H9 (cell line): Measurements from ENCODE around the gene DNAJC22. TPM values are rescaled to one million over a fixed set of nuclear protein-coding genes. Genes with fewer than 3 reads are reported as not detected.

Experiments
- DNase-seq: peaks from one replicate; pipeline ENCODE4 v3.0.0-alpha.2; 2017
- H2AFZ ChIP-seq: one replicate; pipeline ENCODE4 v1.6.1; 2013; ENCODE audit warnings: mild to moderate bottlenecking, low read length, control low read depth, moderate library complexity
- H2AK5ac ChIP-seq: 2 replicates; pipeline ENCODE4 v1.6.1; 2013; ENCODE audit warnings: low read length, control low read depth, mixed read lengths; ENCODE audit not compliant: insufficient read length
- H2BK120ac ChIP-seq: one replicate; pipeline ENCODE4 v1.6.1; 2013; ENCODE audit warnings: low read depth, mild to moderate bottlenecking, low read length, control low read depth, inconsistent platforms; ENCODE audit not compliant: poor library complexity, severe bottlenecking
- H2BK12ac ChIP-seq: 2 replicates; pipeline ENCODE4 v1.6.1; 2013; ENCODE audit warnings: low read length, control low read depth, mixed read lengths, low read depth; ENCODE audit not compliant: insufficient read length
- H2BK15ac ChIP-seq: 2 replicates; pipeline ENCODE4 v1.6.1; 2013; ENCODE audit warnings: low read depth, low read length, control low read depth
- H2BK20ac ChIP-seq: one replicate; pipeline ENCODE4 v1.6.1; 2013; ENCODE audit warnings: low read depth, mild to moderate bottlenecking, low read length, control low read depth, inconsistent platforms; ENCODE audit not compliant: poor library complexity, severe bottlenecking
- H2BK5ac ChIP-seq: 2 replicates; pipeline ENCODE4 v1.6.1; 2013; ENCODE audit warnings: low read length, control low read depth, mixed read lengths; ENCODE audit not compliant: insufficient read length
- H3K14ac ChIP-seq: 2 replicates; pipeline ENCODE4 v1.6.1; 2013; ENCODE audit warnings: low read length, control low read depth; ENCODE audit not compliant: insufficient read depth
- H3K18ac ChIP-seq: 2 replicates; pipeline ENCODE4 v1.6.1; 2013; ENCODE audit warnings: low read depth, mild to moderate bottlenecking, mixed read lengths, low read length, control low read depth; ENCODE audit not compliant: insufficient read length
- H3K23ac ChIP-seq: 2 replicates; pipeline ENCODE4 v1.6.1; 2013; ENCODE audit warnings: low read length, control low read depth, mixed read lengths, low read depth; ENCODE audit not compliant: insufficient read length
- H3K23me2 ChIP-seq: 2 replicates; pipeline ENCODE4 v1.6.1; 2013; ENCODE audit warnings: low read depth, mild to moderate bottlenecking, mixed read lengths, low read length, control low read depth; ENCODE audit not compliant: insufficient read length, poor library complexity, severe bottlenecking
- H3K27ac ChIP-seq: 2 replicates; pipeline ENCODE4 v1.5.1; 2013; ENCODE audit warnings: low read length, control low read depth, mixed read lengths, low read depth; ENCODE audit not compliant: insufficient read length
- H3K27me3 ChIP-seq: 2 replicates; pipeline ENCODE4 v1.6.1; 2013; ENCODE audit warnings: low read length, control low read depth, inconsistent platforms; ENCODE audit not compliant: insufficient read depth
- H3K4ac ChIP-seq: 2 replicates; pipeline ENCODE4 v1.6.1; 2013; ENCODE audit warnings: low read depth, mild to moderate bottlenecking, control low read depth, inconsistent platforms, low read length, moderate library complexity
- H3K4me1 ChIP-seq: 2 replicates; pipeline ENCODE4 v1.6.1; 2013; ENCODE audit warnings: low read length, control low read depth, inconsistent platforms; ENCODE audit not compliant: insufficient read depth
- H3K4me2 ChIP-seq: 2 replicates; pipeline ENCODE4 v1.6.1; 2013; ENCODE audit warnings: low read length, control low read depth, mixed read lengths; ENCODE audit not compliant: insufficient read length, insufficient read depth
- H3K56ac ChIP-seq: 2 replicates; pipeline ENCODE4 v1.6.1; 2013; ENCODE audit warnings: low read depth, mild to moderate bottlenecking, mixed read lengths, low read length, control low read depth; ENCODE audit not compliant: insufficient read length
- H3K79me1 ChIP-seq: 2 replicates; pipeline ENCODE4 v1.6.1; 2013; ENCODE audit warnings: low read depth, mild to moderate bottlenecking, moderate library complexity, low read length, control low read depth, inconsistent platforms; ENCODE audit not compliant: insufficient read depth, poor library complexity, severe bottlenecking
- H3K79me2 ChIP-seq: 2 replicates; pipeline ENCODE4 v1.6.1; 2013; ENCODE audit warnings: low read length, control low read depth, inconsistent platforms; ENCODE audit not compliant: insufficient read depth
- H3K9ac ChIP-seq: 2 replicates; pipeline ENCODE4 v1.6.1; 2013; ENCODE audit warnings: low read length, control low read depth, mixed read lengths; ENCODE audit not compliant: insufficient read length; ENCODE audit errors: extremely low read depth
- H3K9me3 ChIP-seq: one replicate; pipeline ENCODE4 v1.6.1; 2013; ENCODE audit warnings: low read depth, low read length, inconsistent platforms; ENCODE audit not compliant: control insufficient read depth
- H3T11ph ChIP-seq: one replicate; pipeline ENCODE4 v1.6.1; 2013; ENCODE audit warnings: mild to moderate bottlenecking, low read length, control low read depth, inconsistent platforms
- H4K20me1 ChIP-seq: one replicate; pipeline ENCODE4 v1.6.1; 2013; ENCODE audit not compliant: control insufficient read depth, insufficient read length, insufficient read depth
- H4K5ac ChIP-seq: 2 replicates; pipeline ENCODE4 v1.6.1; 2013; ENCODE audit warnings: low read depth, mild to moderate bottlenecking, mixed read lengths, low read length, control low read depth; ENCODE audit not compliant: insufficient read length
- H4K8ac ChIP-seq: replicated peaks from 2 replicates; pipeline ENCODE4 v1.6.1; 2013; ENCODE audit warnings: low read length, control low read depth, mixed read lengths, low read depth; ENCODE audit not compliant: insufficient read length
- H4K91ac ChIP-seq: 2 replicates; pipeline ENCODE4 v1.6.1; 2013; ENCODE audit warnings: low read depth, mild to moderate bottlenecking, moderate library complexity, mixed read lengths, low read length, control low read depth; ENCODE audit not compliant: insufficient read length
- H3K27ac Mint-ChIP-seq, 3 experiments: 2 replicates in 2 of 3; 3 replicates in 1 of 3; pipeline ENCODE4 v1.8.0; 2020 to 2021; ENCODE audit warnings: mixed read lengths in 3 of 3, mild to moderate bottlenecking in 1 of 3, moderate library complexity in 1 of 3
- H3K27me3 Mint-ChIP-seq: 2 replicates; pipeline ENCODE4 v1.8.0; 2021; ENCODE audit warnings: low read depth, mild to moderate bottlenecking, moderate library complexity, mixed read lengths
- H3K36me3 Mint-ChIP-seq, 3 experiments: 2 replicates in 2 of 3; 3 replicates in 1 of 3; pipeline ENCODE4 v1.8.0; 2020 to 2021; ENCODE audit warnings: low read depth in 3 of 3, mixed read lengths in 3 of 3; ENCODE audit not compliant: insufficient read depth in 1 of 3
- H3K4me1 Mint-ChIP-seq, 2 experiments: 2 replicates each; pipeline ENCODE4 v1.8.0; 2020; ENCODE audit warnings: mixed read lengths in 2 of 2
- H3K4me3 Mint-ChIP-seq, 2 experiments: 2 replicates in 1 of 2; 3 replicates in 1 of 2; pipeline ENCODE4 v1.8.0; 2020 to 2021; ENCODE audit warnings: mild to moderate bottlenecking in 2 of 2, mixed read lengths in 2 of 2, moderate library complexity in 1 of 2
- H3K9me3 Mint-ChIP-seq, 2 experiments: 2 replicates in 1 of 2; 3 replicates in 1 of 2; pipeline ENCODE4 v1.8.0; 2020; ENCODE audit warnings: mild to moderate bottlenecking in 2 of 2, mixed read lengths in 2 of 2, moderate library complexity in 1 of 2
- CTCF ChIP-seq: fragments of 200-600 bp; sonication (generic); conservative IDR thresholded peaks from 3 replicates; pipeline ENCODE4 v1.8.0; 2021; ENCODE audit warnings: antibody characterized with exemption, mild to moderate bottlenecking
- WGBS: extraction: QIAGEN DNeasy Blood & Tissue Kit; methylation state at CpG from one replicate; pipeline ENCODE4 v1.1.7; 2013; ENCODE audit warnings: missing lambda C conversion rate, low lambda C conversion rate, mixed read lengths; ENCODE audit not compliant: insufficient read length; ENCODE audit errors: extremely low coverage; 5-methylcytosine and 5-hydroxymethylcytosine counted together
- total RNA-seq: library from RNA; stranded (reverse); gene quantifications from 2 replicates; pipeline ENCODE4 v1.2.1, GENCODE V29; 2021

Gene DNAJC22
- total RNA-seq, 1 experiment from 2014 or later = 3.2 TPM

GRCh38 chr12:49367381-49368239 lies 20.9 kb downstream of the DNAJC22 start, which contains the start of gene SPATS2:
Gene SPATS2 (plus strand): TSS chr12:49367462. CDS start chr12:49461013, 93,551 bp downstream.
- Histone ChIP-seq H3K27me3 (0 out of 2 replicates have a peak, but pooled peaks cover 2% of the 10 kb centered on the region), H2BK12ac (no peak within 1 kb of the TSS), H3K79me1 (peaks cover 2% of the 10 kb centered on the region), H3K9me3 (no peaks in the 10 kb centered on the region), H4K91ac (no peak within 1 kb of the TSS), H3K56ac (no peak within 1 kb of the TSS), H2BK20ac (no peak within 1 kb of the TSS), H3K4me1 (no peaks in the 10 kb centered on the region; the same call in 1 of the 2 replicates), H2BK120ac (no peak within 1 kb of the TSS), H3K79me2 (peaks cover 7% of the 10 kb centered on the region; the same call in 1 of the 2 replicates), H4K20me1 (no peaks in the 10 kb centered on the region), H3K23ac (no peak within 1 kb of the TSS), H2AK5ac (no peak within 1 kb of the TSS), H3K4me2 (peak within 1 kb of the TSS; percentile 97), H4K5ac (no peak within 1 kb of the TSS), H3K14ac (peak within 1 kb of the TSS; percentile 72), H2BK5ac (no peak within 1 kb of the TSS), H3K4ac (no peak within 1 kb of the TSS), H3K9ac (peak within 1 kb of the TSS; percentile 85), H4K8ac (no peak within 1 kb of the TSS), H3K18ac (peak within 1 kb of the TSS; percentile 63), H3T11ph (no peak within 1 kb of the TSS), H2BK15ac (no peak within 1 kb of the TSS), H2AFZ (peak within 1 kb of the TSS; percentile 88), H3K23me2 (peaks cover 4% of the 10 kb centered on the region), H3K27ac (no peak within 1 kb of the TSS)
- H3K9me3 Mint-ChIP-seq = no peaks in the 10 kb centered on the region
- peaks cover 15% of the 10 kb centered on the region for H3K27me3 Mint-ChIP-seq
- no CpG with 5 or more reads among the region's 52 CpGs for WGBS
- no peak for TF ChIP-seq CTCF
- H3K27ac Mint-ChIP-seq = peak within 1 kb of the TSS; percentile 98 to 99 (median 99)
- peaks cover 18 to 28% of the 10 kb centered on the region in 2 experiments for H3K4me1 Mint-ChIP-seq
- peaks cover 0 to 6% (median 3%) of the 10 kb centered on the region in 3 experiments; a peak in 3 of 7 replicates for H3K36me3 Mint-ChIP-seq
- H3K4me3 Mint-ChIP-seq = peak within 1 kb of the TSS; percentile 87 to 95
- DNase-seq = peak; percentile 99
